MCF 10A (cell line): ENCODE measurements around the gene NAXE. TPM values are rescaled to one million over a fixed set of nuclear protein-coding genes. Genes with fewer than 3 reads are reported as not detected.

Experiments used
- BruUV-seq: library from RNA; stranded (reverse); fragments of 400-500 nt; replicated peaks from 2 replicates; lab custom pipeline; 2021; lab: Mats Ljungman, UMichigan
- CTCF ChIA-PET: fragments of 300-600 bp; sonication (Branson Sonifier 250); formaldehyde crosslinking; extraction: SDS; loops from one replicate; lab custom pipeline; 2021; ENCODE audit warnings: antibody characterized with exemption, inconsistent platforms; lab: Yijun Ruan, JAX
- POLR2A ChIA-PET: fragments of 300-600, 350-650 bp; sonication (Branson Sonifier 250); formaldehyde crosslinking; extraction: SDS; loops from one replicate; lab custom pipeline; 2020; ENCODE audit warnings: antibody characterized with exemption, inconsistent platforms; lab: Yijun Ruan, JAX
- DNase-seq: peaks from one replicate; pipeline ENCODE4 v3.0.0-alpha.2; 2018; ENCODE audit not compliant: unreplicated experiment
- H3K27ac Mint-ChIP-seq: one replicate; pipeline ENCODE4 v1.8.0; 2022; ENCODE audit warnings: mild to moderate bottlenecking, low read depth, mixed read lengths; ENCODE audit not compliant: unreplicated experiment
- H3K27me3 Mint-ChIP-seq: one replicate; pipeline ENCODE4 v1.8.0; 2022; ENCODE audit warnings: mixed read lengths; ENCODE audit not compliant: insufficient read depth, unreplicated experiment
- H3K36me3 Mint-ChIP-seq: one replicate; pipeline ENCODE4 v1.8.0; 2022; ENCODE audit warnings: mild to moderate bottlenecking, moderate library complexity, mixed read lengths; ENCODE audit not compliant: insufficient read depth, unreplicated experiment
- H3K4me1 Mint-ChIP-seq: one replicate; pipeline ENCODE4 v1.8.0; 2022; ENCODE audit warnings: mixed read lengths; ENCODE audit not compliant: insufficient read depth, unreplicated experiment
- H3K4me3 Mint-ChIP-seq: one replicate; pipeline ENCODE4 v1.8.0; 2022; ENCODE audit warnings: mild to moderate bottlenecking, moderate library complexity, mixed read lengths; ENCODE audit not compliant: unreplicated experiment
- H3K9me3 Mint-ChIP-seq: one replicate; pipeline ENCODE4 v1.8.0; 2022; ENCODE audit warnings: mixed read lengths; ENCODE audit not compliant: unreplicated experiment
- CTCF ChIP-seq: fragments of 200-600 bp; IDR thresholded peaks from one replicate; pipeline ENCODE4 v1.8.0; 2022; ENCODE audit warnings: antibody characterized with exemption, mild to moderate bottlenecking; ENCODE audit not compliant: unreplicated experiment
- intact Hi-C: fragments of 100-400 bp; cut with micrococcal nuclease; formaldehyde crosslinking; loops from 2 replicates; pipeline ENCODE4 v1.14.1; 2022
- total RNA-seq: library from RNA; stranded (reverse); gene quantifications from 2 replicates; pipeline ENCODE4 v1.2.3, GENCODE V29; 2022

NAXE gene
- total RNA-seq, 1 experiment from 2014 or later, result 155 TPM

- Mint-ChIP-seq H3K4me1 (peaks cover 15% of the 10 kb centered on the region), H3K9me3 (no peaks in the 10 kb centered on the region), H3K36me3 (peaks cover 13% of the 10 kb centered on the region), H3K27ac (no peak within 1 kb of the TSS), H3K4me3 (no peak within 1 kb of the TSS), H3K27me3 (peaks cover 36% of the 10 kb centered on the region)
- intact Hi-C loops, result no loop called here
- CTCF ChIA-PET, result interaction anchor here (0.6 to 11.5 kb wide), 6 partner anchors 16 to 666 kb away, joined by 3 to 154 read pairs (median 7); no protein-coding TSS in a partner anchor
- no peak for DNase-seq
- BruUV-seq, result no TSS peak
- TF ChIP-seq CTCF, result no peak
- POLR2A ChIA-PET, result no interaction called here
Measured at GRCh38 chr1:156641761-156642264, 50.2 kb downstream of the NAXE start, which contains the start of gene BCAN. Gene BCAN (plus strand): TSS chr1:156642117. CDS start chr1:156646055, 3,938 bp downstream.

- peaks cover 15% of the 10 kb centered on the region for H3K4me1 Mint-ChIP-seq
- H3K36me3 Mint-ChIP-seq, result peaks cover 13% of the 10 kb centered on the region
- POLR2A ChIA-PET, result interaction anchor here (1.1 to 1.2 kb wide), 2 partner anchors 18 to 22 kb away, joined by 3 to 5 read pairs; no protein-coding TSS in a partner anchor
- TF ChIP-seq CTCF, result no peak
- H3K4me3 Mint-ChIP-seq, result no peak overlapping the region
- no peaks in the 10 kb centered on the region for H3K9me3 Mint-ChIP-seq
- BruUV-seq, result no TSS peak
- H3K27me3 Mint-ChIP-seq, result peaks cover 35% of the 10 kb centered on the region
- intact Hi-C loops, result no loop called here
- no peak for DNase-seq
- CTCF ChIA-PET, result interaction anchor here (0.6 to 11.5 kb wide), 5 partner anchors 15 to 211 kb away, joined by 3 to 154 read pairs (median 15); no protein-coding TSS in a partner anchor
- no peak overlapping the region for H3K27ac Mint-ChIP-seq
Measured at GRCh38 chr1:156642265-156643048, 50.9 kb downstream of the NAXE start.

- no peak for TF ChIP-seq CTCF
Measured at GRCh38 chr1:156643049-156643777, 51.6 kb downstream of the NAXE start.

More at GRCh38 chr1:156643049-156643777, 51.6 kb downstream of the NAXE start:
- POLR2A ChIA-PET, result interaction anchor here (1.1 to 1.2 kb wide), 2 partner anchors 18 to 23 kb away, joined by 3 to 5 read pairs; no protein-coding TSS in a partner anchor
- no peak overlapping the region for H3K4me3 Mint-ChIP-seq
- CTCF ChIA-PET, result interaction anchor here (0.7 to 11.5 kb wide), 8 partner anchors 10 to 258 kb away, joined by 3 to 154 read pairs (median 10); no protein-coding TSS in a partner anchor
- peaks cover 30% of the 10 kb centered on the region for H3K27me3 Mint-ChIP-seq
- BruUV-seq, result no TSS peak
- peaks cover 15% of the 10 kb centered on the region for H3K4me1 Mint-ChIP-seq
- H3K36me3 Mint-ChIP-seq, result peaks cover 13% of the 10 kb centered on the region
- H3K9me3 Mint-ChIP-seq, result no peaks in the 10 kb centered on the region
- no peak for DNase-seq
- H3K27ac Mint-ChIP-seq, result no peak overlapping the region
- intact Hi-C loops, result no loop called here
